Smooth muscle cell (in vitro differentiated cells): ENCODE results near the gene GIPC2. TPM values are rescaled to one million over a fixed set of nuclear protein-coding genes. Genes with fewer than 3 reads are reported as not detected.
"Not testable (repeated sequence)": the region's sequence is repeated elsewhere in the genome, so short reads cannot be mapped to it uniquely, and the experiment has no call there.

Experiments used
- DNase-seq: peaks from one replicate; lab custom pipeline; 2025; ENCODE audit not compliant: unreplicated experiment; lab: John Stamatoyannopoulos, UW
- H2AFZ ChIP-seq: fragments of 200-600 bp; sonication (generic); 2 replicates; pipeline ENCODE4 v1.6.0; 2016; ENCODE audit warnings: antibody characterized with exemption, low read depth, mild to moderate bottlenecking
- H3F3A ChIP-seq: fragments of 200-600 bp; sonication (generic); 2 replicates; pipeline ENCODE4 v1.6.0; 2017; ENCODE audit warnings: antibody characterized with exemption, low read depth
- H3K27ac ChIP-seq: fragments of 200-600 bp; sonication (generic); 2 replicates; pipeline ENCODE4 v1.5.1; 2016; ENCODE audit warnings: low read depth, mild to moderate bottlenecking
- H3K27me3 ChIP-seq: fragments of 200-600 bp; sonication (generic); 2 replicates; pipeline ENCODE4 v1.6.1; 2016; ENCODE audit warnings: low read depth, mild to moderate bottlenecking
- H3K36me3 ChIP-seq: fragments of 200-600 bp; sonication (generic); 2 replicates; pipeline ENCODE4 v1.5.1; 2016; ENCODE audit warnings: low read depth
- H3K4me1 ChIP-seq: fragments of 200-600 bp; sonication (generic); 2 replicates; pipeline ENCODE4 v1.5.1; 2016; ENCODE audit warnings: low read depth
- H3K4me2 ChIP-seq: fragments of 200-600 bp; sonication (generic); 2 replicates; pipeline ENCODE4 v1.6.0; 2016; ENCODE audit warnings: mild to moderate bottlenecking
- H3K4me3 ChIP-seq: fragments of 200-600 bp; sonication (generic); 2 replicates; pipeline ENCODE4 v1.5.1; 2016; ENCODE audit warnings: mild to moderate bottlenecking
- H3K79me2 ChIP-seq: fragments of 200-600 bp; sonication (generic); 2 replicates; pipeline ENCODE4 v1.6.0; 2016; ENCODE audit warnings: low read depth, mild to moderate bottlenecking
- H3K9ac ChIP-seq: fragments of 200-600 bp; sonication (generic); 2 replicates; pipeline ENCODE4 v1.6.0; 2016; ENCODE audit warnings: low read depth
- H3K9me3 ChIP-seq: fragments of 200-600 bp; sonication (generic); replicated peaks from 2 replicates; pipeline ENCODE4 v1.5.1; 2016; ENCODE audit warnings: low read depth
- H4K20me1 ChIP-seq: fragments of 200-600 bp; sonication (generic); 2 replicates; pipeline ENCODE4 v1.6.0; 2016; ENCODE audit warnings: low read depth
- WGBS: methylation state at CpG from one replicate; pipeline ENCODE4 v1.1.7; 2016; ENCODE audit warnings: low lambda C conversion rate; 5-methylcytosine and 5-hydroxymethylcytosine counted together
- polyA plus RNA-seq: library from polyadenylated mRNA; unstranded; fragments of >200 nt; fragmentation: Nextera tagmentation; extraction: Ambion mirVana; gene quantifications from 2 replicates; pipeline ENCODE4 v1.2.1, GENCODE V29; 2016
- total RNA-seq: library from RNA; depleted of rRNA; stranded (reverse); fragments of >200 nt; gene quantifications from 2 replicates; pipeline ENCODE4 v1.2.3, GENCODE V29; 2014
- TF ChIP-seq, protein P1 (sequence below): fragments of 200-600 bp; sonication (generic); IDR thresholded peaks from 2 replicates; pipeline ENCODE4 v1.5.1; 2017; ENCODE audit warnings: borderline replicate concordance, mild to moderate bottlenecking, antibody characterized with exemption; ENCODE audit not compliant: insufficient read depth, poor library complexity, severe bottlenecking

Gene GIPC2
- total and polyA plus RNA-seq, 2 experiments from 2014 or later, result 0.05 TPM; not detected in 1

DNA sequence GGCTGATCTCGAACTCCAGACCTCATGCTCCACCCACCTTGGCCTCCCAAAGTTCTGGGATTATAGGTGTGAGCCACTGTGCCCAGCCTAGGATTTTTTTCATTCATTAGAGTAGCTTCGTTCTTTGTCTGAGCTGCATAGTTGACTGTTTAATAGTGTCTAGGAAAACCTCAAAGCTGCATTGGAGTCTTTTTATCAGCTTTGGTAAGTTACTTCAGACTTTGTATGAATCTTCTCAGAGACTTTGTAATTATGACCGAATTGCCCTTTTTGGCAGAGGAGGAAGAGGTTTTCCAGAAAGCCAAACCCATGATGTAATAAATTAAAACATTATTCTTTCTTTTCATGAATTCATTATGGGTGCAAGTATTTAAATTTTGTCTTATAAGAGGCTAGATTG is 35.9 kb upstream of the GIPC2 start:
- Histone ChIP-seq H3K9ac (no peak overlapping the region), H3K4me2 (peak overlapping the region; percentile 97), H3K4me1 (peaks cover 30% of the 10 kb centered on the region), H2AFZ (no peak overlapping the region), H3K36me3 (no peaks in the 10 kb centered on the region), H3K9me3 (no peaks in the 10 kb centered on the region), H3K27me3 (no peaks in the 10 kb centered on the region), H3K79me2 (peaks cover 75% of the 10 kb centered on the region), H4K20me1 (peaks cover 68% of the 10 kb centered on the region), H3K4me3 (peak overlapping the region; percentile 21), H3K27ac (peak overlapping the region; percentile 56), H3F3A (peaks cover 8% of the 10 kb centered on the region)
- DNase-seq, result no peak
- TF ChIP-seq, protein P1, sequence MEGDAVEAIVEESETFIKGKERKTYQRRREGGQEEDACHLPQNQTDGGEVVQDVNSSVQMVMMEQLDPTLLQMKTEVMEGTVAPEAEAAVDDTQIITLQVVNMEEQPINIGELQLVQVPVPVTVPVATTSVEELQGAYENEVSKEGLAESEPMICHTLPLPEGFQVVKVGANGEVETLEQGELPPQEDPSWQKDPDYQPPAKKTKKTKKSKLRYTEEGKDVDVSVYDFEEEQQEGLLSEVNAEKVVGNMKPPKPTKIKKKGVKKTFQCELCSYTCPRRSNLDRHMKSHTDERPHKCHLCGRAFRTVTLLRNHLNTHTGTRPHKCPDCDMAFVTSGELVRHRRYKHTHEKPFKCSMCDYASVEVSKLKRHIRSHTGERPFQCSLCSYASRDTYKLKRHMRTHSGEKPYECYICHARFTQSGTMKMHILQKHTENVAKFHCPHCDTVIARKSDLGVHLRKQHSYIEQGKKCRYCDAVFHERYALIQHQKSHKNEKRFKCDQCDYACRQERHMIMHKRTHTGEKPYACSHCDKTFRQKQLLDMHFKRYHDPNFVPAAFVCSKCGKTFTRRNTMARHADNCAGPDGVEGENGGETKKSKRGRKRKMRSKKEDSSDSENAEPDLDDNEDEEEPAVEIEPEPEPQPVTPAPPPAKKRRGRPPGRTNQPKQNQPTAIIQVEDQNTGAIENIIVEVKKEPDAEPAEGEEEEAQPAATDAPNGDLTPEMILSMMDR, result no peak
- 33% methylated on average over 3 of the region's 3 CpGs for WGBS

DNA sequence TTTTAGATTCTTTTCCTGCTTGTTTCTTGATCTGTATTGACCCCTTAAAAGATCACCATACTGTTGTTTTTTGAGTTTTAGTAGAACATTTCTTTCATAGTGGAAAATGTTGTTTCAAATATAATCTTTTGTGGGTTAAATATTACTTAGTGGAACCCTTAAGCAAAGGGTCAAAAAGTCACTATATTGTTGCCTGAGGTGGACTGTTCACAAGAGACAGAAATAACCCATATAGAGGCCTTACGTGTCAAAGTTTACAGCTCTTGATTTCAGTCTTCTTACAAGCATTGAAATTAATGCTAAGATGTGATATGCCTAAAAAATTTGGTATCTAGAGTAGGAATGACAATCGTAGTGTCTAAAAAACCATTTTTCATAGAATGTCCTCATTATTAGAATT is 34.7 kb upstream of the GIPC2 start:
- Histone ChIP-seq H3K4me1 (peaks cover 28% of the 10 kb centered on the region), H3K27ac (no peak overlapping the region), H2AFZ (no peak overlapping the region), H3K4me2 (peak overlapping the region; percentile 97), H4K20me1 (peaks cover 73% of the 10 kb centered on the region), H3F3A (no peaks in the 10 kb centered on the region), H3K27me3 (no peaks in the 10 kb centered on the region), H3K9me3 (no peaks in the 10 kb centered on the region), H3K4me3 (no peak overlapping the region), H3K79me2 (peaks cover 64% of the 10 kb centered on the region), H3K9ac (no peak overlapping the region), H3K36me3 (peaks cover 5% of the 10 kb centered on the region)
- no peak for DNase-seq
- 97% methylated on average over 2 of the region's 2 CpGs for WGBS
- TF ChIP-seq, protein P1, result no peak

DNA sequence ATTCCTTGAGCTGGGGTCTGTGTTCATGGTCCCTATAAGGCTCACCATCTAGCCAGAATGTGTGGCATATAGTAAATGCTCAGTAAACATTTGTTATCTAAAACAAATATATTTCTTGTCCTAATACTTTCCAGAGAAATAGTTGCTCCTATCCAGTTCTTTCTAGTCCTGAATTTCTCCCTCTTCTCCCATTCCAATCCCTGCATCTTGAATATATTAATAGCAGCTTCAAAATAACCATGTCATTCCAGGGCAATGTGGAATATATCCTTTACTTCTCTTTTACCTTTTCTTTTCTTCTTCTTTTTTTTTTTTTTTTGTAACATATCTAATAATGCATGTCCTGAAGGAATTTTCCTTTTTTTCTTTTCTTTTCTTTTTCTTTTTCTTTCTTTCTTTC is 30.6 kb upstream of the GIPC2 start:
- H3K9me3 ChIP-seq, result no peaks in the 10 kb centered on the region
- H3K27ac ChIP-seq, result no peak overlapping the region
- peaks cover 3% of the 10 kb centered on the region for H3K4me1 ChIP-seq
- H3K9ac ChIP-seq, result no peak overlapping the region
- TF ChIP-seq, protein P1, result no peak
- H3K79me2 ChIP-seq, result peaks cover 23% of the 10 kb centered on the region
- H4K20me1 ChIP-seq, result peaks cover 43% of the 10 kb centered on the region
- H3K4me3 ChIP-seq, result no peak overlapping the region
- DNase-seq, result no peak
- H3F3A ChIP-seq, result no peaks in the 10 kb centered on the region
- no peak overlapping the region for H2AFZ ChIP-seq
- H3K4me2 ChIP-seq, result no peak overlapping the region
- H3K36me3 ChIP-seq, result peaks cover 11% of the 10 kb centered on the region
- no peaks in the 10 kb centered on the region for H3K27me3 ChIP-seq

DNA sequence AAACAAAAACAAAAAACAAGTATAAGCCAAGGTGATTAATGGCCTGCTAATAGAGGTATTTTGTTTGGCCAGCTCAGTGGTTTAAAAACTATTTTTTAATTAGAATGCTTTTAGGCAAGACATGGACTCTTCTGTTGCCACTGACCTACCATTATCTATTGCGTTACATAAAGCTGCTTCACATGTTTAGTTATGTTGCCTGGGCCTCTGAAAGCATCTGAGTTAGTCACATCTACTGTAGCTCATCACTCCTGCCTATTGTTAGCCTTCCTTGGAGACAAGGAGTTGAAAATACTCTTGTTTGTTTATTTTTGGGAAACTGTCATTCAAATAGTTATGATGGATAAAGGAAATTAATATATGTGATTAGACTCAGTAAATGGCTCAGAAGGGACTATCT is 26.7 kb upstream of the GIPC2 start:
- peaks cover 24% of the 10 kb centered on the region for H4K20me1 ChIP-seq
- TF ChIP-seq, protein P1, result no peak
- no peak overlapping the region for H3K4me3 ChIP-seq
- 90% methylated on average over 1 of the region's 1 CpG for WGBS
- H2AFZ ChIP-seq, result no peak overlapping the region
- peaks cover 11% of the 10 kb centered on the region for H3K36me3 ChIP-seq
- no peak for DNase-seq
- H3K27me3 ChIP-seq, result no peaks in the 10 kb centered on the region
- no peaks in the 10 kb centered on the region for H3K9me3 ChIP-seq
- no peak overlapping the region for H3K4me2 ChIP-seq
- H3K9ac ChIP-seq, result no peak overlapping the region
- H3K79me2 ChIP-seq, result peaks cover 6% of the 10 kb centered on the region
- H3K4me1 ChIP-seq, result no peaks in the 10 kb centered on the region
- peak overlapping the region; percentile 21 for H3K27ac ChIP-seq
- no peaks in the 10 kb centered on the region for H3F3A ChIP-seq

DNA sequence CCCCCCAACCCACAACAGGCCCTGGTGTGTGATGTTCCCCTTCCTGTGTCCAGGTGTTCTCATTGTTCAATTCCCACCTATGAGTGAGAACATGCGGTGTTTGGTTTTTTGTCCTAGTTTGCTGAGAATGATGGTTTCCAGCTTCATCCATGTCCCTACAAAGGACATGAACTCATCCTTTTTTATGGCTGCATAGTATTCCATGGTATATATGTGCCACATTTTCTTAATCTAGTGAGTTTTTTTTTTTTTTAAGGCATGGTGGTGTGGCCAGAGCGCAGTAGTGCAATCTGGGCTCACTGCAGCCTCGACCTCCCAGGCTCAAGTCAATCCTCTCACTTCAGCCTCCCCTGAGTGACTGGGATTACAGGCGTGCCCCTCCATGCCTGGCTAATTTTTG is 24.6 kb upstream of the GIPC2 start:
- not testable (repeated sequence) for H3K9ac ChIP-seq, H4K20me1 ChIP-seq, H3K36me3 ChIP-seq, H3K27me3 ChIP-seq, DNase-seq, H3K27ac ChIP-seq, H3K4me1 ChIP-seq, H3K4me3 ChIP-seq, H3K4me2 ChIP-seq, H3K79me2 ChIP-seq, H3F3A ChIP-seq, H2AFZ ChIP-seq, H3K9me3 ChIP-seq
- 98% methylated on average over 4 of the region's 4 CpGs for WGBS
